ENCODE measurements around the gene HTD2.

DNA sequence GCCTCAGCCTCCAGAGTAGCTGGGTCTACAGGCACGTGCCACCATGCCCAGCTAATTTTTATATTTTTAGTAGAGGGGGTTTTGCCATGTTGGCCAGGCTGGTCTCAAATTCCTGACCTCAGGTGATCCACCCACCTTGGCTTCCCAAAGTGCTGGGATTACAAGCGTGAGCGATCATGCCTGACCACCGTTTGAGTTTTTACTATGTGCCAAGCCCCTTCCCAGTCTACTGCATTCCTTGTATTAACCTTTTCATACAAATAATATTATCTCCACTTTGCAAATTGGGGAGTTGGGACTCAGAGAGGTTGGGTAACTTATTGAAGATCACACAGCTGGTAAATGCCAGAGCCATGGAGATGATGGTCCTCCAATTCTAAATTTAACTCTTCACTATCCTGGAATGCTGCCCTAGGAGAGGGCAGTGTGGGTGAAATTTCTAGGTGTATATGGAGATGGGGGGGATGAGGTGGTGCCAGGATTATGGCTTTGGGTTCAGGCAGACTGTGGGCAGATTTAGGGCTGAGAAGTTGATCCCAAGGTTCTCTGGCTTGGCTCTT lies 25.4 kb downstream of the HTD2 start:
- TF ChIP-seq POLR2A (IDR thresholded peaks at IDR 0.05; ENCODE audit: low read depth, low read length) = no peak
- no peak for TF ChIP-seq POLR2AphosphoS5 (IDR thresholded peaks at IDR 0.05; ENCODE audit: low read depth, low read length)
- TF ChIP-seq TAF1 (IDR thresholded peaks at IDR 0.05; ENCODE audit: borderline replicate concordance, low read depth, low read length) = no peak

All from GM12892 (cell line).